Measurements from ENCODE around the gene STARD3. TPM values are rescaled to one million over a fixed set of nuclear protein-coding genes. Genes with fewer than 3 reads are reported as not detected.
"Not testable (repeated sequence)": the region's sequence is repeated elsewhere in the genome, so short reads cannot be mapped to it uniquely, and the experiment has no call there.

The STARD3 gene
- total and polyA plus RNA-seq, 9 donors: 34.5 to 55.9 (median 44.3) TPM

- DNase-seq: no peak
- intact Hi-C loops (cut with DNase I): no loop called here
- H3K27me3 ChIP-seq: no peaks in the 10 kb centered on the region
- H3K4me1 ChIP-seq (ENCODE audit: insufficient read depth): peaks cover 4% of the 10 kb centered on the region
- no peak for TF ChIP-seq POLR2A (IDR thresholded peaks at IDR 0.05)
- TF ChIP-seq CTCF (IDR thresholded peaks at IDR 0.05): no peak
- no peak for TF ChIP-seq EP300 (IDR thresholded peaks at IDR 0.05)
- H3K27ac ChIP-seq: no peak overlapping the region
- WGBS, 3 donors: 83 to 87% (median 86%) methylated on average over 14 of the region's 14 CpGs
- H3K9me3 ChIP-seq: no peaks in the 10 kb centered on the region
- H3K4me3 ChIP-seq: no peak overlapping the region
- H3K36me3 ChIP-seq: no peaks in the 10 kb centered on the region
These were observed 72.5 kb downstream of the STARD3 start for GRCh38 chr17:39709319-39709997.

- no peak overlapping the region for H3K27ac ChIP-seq
- DNase-seq: no peak
- no peak for TF ChIP-seq CTCF (IDR thresholded peaks at IDR 0.05)
- no peak for TF ChIP-seq POLR2A (IDR thresholded peaks at IDR 0.05)
- TF ChIP-seq EP300 (IDR thresholded peaks at IDR 0.05): no peak
- no peaks in the 10 kb centered on the region for H3K36me3 ChIP-seq
- H3K4me3 ChIP-seq: no peak overlapping the region
- intact Hi-C loops (cut with DNase I): no loop called here
- WGBS, 3 donors: 87 to 92% (median 91%) methylated on average over 18 to 20 of the region's 20 CpGs
- H3K27me3 ChIP-seq: no peaks in the 10 kb centered on the region
- no peaks in the 10 kb centered on the region for H3K9me3 ChIP-seq
- no peaks in the 10 kb centered on the region for H3K4me1 ChIP-seq (ENCODE audit: insufficient read depth)
These were observed 73.3 kb downstream of the STARD3 start for GRCh38 chr17:39709998-39710964.

GRCh38 chr17:39711071-39711470, 74.1 kb downstream of the STARD3 start:
- intact Hi-C loops (cut with DNase I); H3K27ac ChIP-seq; DNase-seq; H3K9me3 ChIP-seq; H3K4me3 ChIP-seq; H3K4me1 ChIP-seq (ENCODE audit: insufficient read depth); H3K27me3 ChIP-seq; H3K36me3 ChIP-seq: not testable (repeated sequence)
- 90 to 93% (median 90%) methylated on average over 11 of the region's 11 CpGs for WGBS, 3 donors

GRCh38 chr17:39711851-39712250, 74.9 kb downstream of the STARD3 start:
- H3K36me3 ChIP-seq: no peaks in the 10 kb centered on the region
- TF ChIP-seq CTCF (IDR thresholded peaks at IDR 0.05) (no peak), POLR2A (IDR thresholded peaks at IDR 0.05) (no peak), EP300 (IDR thresholded peaks at IDR 0.05) (no peak)
- no peak overlapping the region for H3K4me3 ChIP-seq
- H3K27ac ChIP-seq: no peak overlapping the region
- intact Hi-C loops (cut with DNase I): no loop called here
- DNase-seq: no peak
- WGBS, 3 donors: 89 to 93% (median 91%) methylated on average over 10 of the region's 10 CpGs
- H3K27me3 ChIP-seq: no peaks in the 10 kb centered on the region
- H3K4me1 ChIP-seq (ENCODE audit: insufficient read depth): no peaks in the 10 kb centered on the region
- H3K9me3 ChIP-seq: no peaks in the 10 kb centered on the region

Other genes with a start within 250 kb of the STARD3 start
- gene FBXL20, start 235.5 kb upstream of the STARD3 start, total RNA-seq: 10 to 100 TPM; 12.7 to 25.2 (median 18.5) TPM
- 10 to 100 TPM in 1 of 2 donors, 1 to 10 TPM in 1; 4.7 to 16.6 TPM for gene FBXL20, start 235.5 kb upstream of the STARD3 start, polyA plus RNA-seq
- 10 to 100 TPM; 15.6 to 43.7 (median 34.1) TPM for gene MED1, start 185.9 kb upstream of the STARD3 start, total RNA-seq
- gene MED1, start 185.9 kb upstream of the STARD3 start, polyA plus RNA-seq: 10 to 100 TPM; 11.0 to 32.0 TPM
- gene CDK12, start 175.7 kb upstream of the STARD3 start, total RNA-seq: 10 to 100 TPM; 29.1 to 65.9 (median 50.3) TPM
- gene CDK12, start 175.7 kb upstream of the STARD3 start, polyA plus RNA-seq: 10 to 100 TPM; 17.8 to 31.8 TPM
- not detected for gene NEUROD2, start 29.2 kb upstream of the STARD3 start, total RNA-seq
- not detected for gene NEUROD2, start 29.2 kb upstream of the STARD3 start, polyA plus RNA-seq
- 10 to 100 TPM in 4 of 7 donors, 1 to 10 TPM in 2, under 1 TPM in 1; 0.43 to 23.0 (median 10.1) TPM for gene PPP1R1B, start 10.2 kb upstream of the STARD3 start, total RNA-seq
- 10 to 100 TPM in 1 of 2 donors, 1 to 10 TPM in 1; 5.1 to 12.9 TPM for gene PPP1R1B, start 10.2 kb upstream of the STARD3 start, polyA plus RNA-seq
- 1 to 10 TPM in 6 of 7 donors, under 1 TPM in 1; 0.24 to 1.9 (median 1.3) TPM for gene TCAP, start 28.2 kb downstream of the STARD3 start, total RNA-seq
- 1 to 10 TPM in 1 of 2 donors, under 1 TPM in 1; 0.47 to 1.6 TPM for gene TCAP, start 28.2 kb downstream of the STARD3 start, polyA plus RNA-seq
- 1 to 10 TPM in 5 of 7 donors, under 1 TPM in 1, not detected in 1; 0.60 to 5.1 (median 1.4) TPM for gene PNMT, start 31.3 kb downstream of the STARD3 start, total RNA-seq
- 1 to 10 TPM in 1 of 2 donors, not detected in 1; 1.1 TPM for gene PNMT, start 31.3 kb downstream of the STARD3 start, polyA plus RNA-seq
- 10 to 100 TPM; 13.8 to 31.3 (median 19.6) TPM for gene PGAP3, start 50.9 kb downstream of the STARD3 start, total RNA-seq
- 10 to 100 TPM in 1 of 2 donors, 1 to 10 TPM in 1; 7.9 to 19.8 TPM for gene PGAP3, start 50.9 kb downstream of the STARD3 start, polyA plus RNA-seq
- 10 to 100 TPM; 26.1 to 66.3 (median 53.5) TPM for gene ERBB2, start 62.9 kb downstream of the STARD3 start, total RNA-seq
- 10 to 100 TPM; 20.1 to 24.1 TPM for gene ERBB2, start 62.9 kb downstream of the STARD3 start, polyA plus RNA-seq
- 10 to 100 TPM; 20.2 to 51.4 (median 23.4) TPM for gene MIEN1, start 93.4 kb downstream of the STARD3 start, total RNA-seq
- 10 to 100 TPM; 33.0 to 64.9 TPM for gene MIEN1, start 93.4 kb downstream of the STARD3 start, polyA plus RNA-seq
- gene GRB7, start 100.8 kb downstream of the STARD3 start, total RNA-seq: 10 to 100 TPM in 1 of 7 donors, 1 to 10 TPM in 5, under 1 TPM in 1; 0.51 to 63.0 (median 2.7) TPM
- gene GRB7, start 100.8 kb downstream of the STARD3 start, polyA plus RNA-seq: 1 to 10 TPM in 1 of 2 donors, under 1 TPM in 1; 0.23 to 1.8 TPM
- under 1 TPM; 0.34 to 0.97 (median 0.62) TPM for gene IKZF3, start 227.2 kb downstream of the STARD3 start, total RNA-seq
- 1 to 10 TPM in 1 of 2 donors, under 1 TPM in 1; 0.16 to 2.6 TPM for gene IKZF3, start 227.2 kb downstream of the STARD3 start, polyA plus RNA-seq
- not detected for gene ZPBP2, start 231.1 kb downstream of the STARD3 start, total RNA-seq
- gene ZPBP2, start 231.1 kb downstream of the STARD3 start, polyA plus RNA-seq: not detected

Measured in ovary (tissue), 9 donors.